T47D (cell line): ENCODE data around the gene PEX10.

Experiments
- DNase-seq, 2 experiments: peaks; one replicate each; pipeline versions ENCODE4 v3.0.0 to v3.0.0-alpha.2; 2011 to 2012; ENCODE audit warnings: low read depth in 1 of 2, low spot score in 1 of 2
- JUND ChIP-seq: IDR thresholded peaks from 2 replicates; pipeline ENCODE4 v1.6.1; 2012; ENCODE audit warnings: low read depth
- in situ Hi-C: cut with HindIII; loops from 2 replicates; pipeline ENCODE4 v1.10.0; 2016; ENCODE audit warnings: low sequenced_read_pairs, low pct_unique_long_range_greater_than_20kb

PEX10 gene

GRCh38 chr1:2439369-2439768 lies 27.0 kb upstream of the PEX10 start:
- in situ Hi-C loops: no loop called here
- TF ChIP-seq JUND: no peak
- no peak for DNase-seq

DNA sequence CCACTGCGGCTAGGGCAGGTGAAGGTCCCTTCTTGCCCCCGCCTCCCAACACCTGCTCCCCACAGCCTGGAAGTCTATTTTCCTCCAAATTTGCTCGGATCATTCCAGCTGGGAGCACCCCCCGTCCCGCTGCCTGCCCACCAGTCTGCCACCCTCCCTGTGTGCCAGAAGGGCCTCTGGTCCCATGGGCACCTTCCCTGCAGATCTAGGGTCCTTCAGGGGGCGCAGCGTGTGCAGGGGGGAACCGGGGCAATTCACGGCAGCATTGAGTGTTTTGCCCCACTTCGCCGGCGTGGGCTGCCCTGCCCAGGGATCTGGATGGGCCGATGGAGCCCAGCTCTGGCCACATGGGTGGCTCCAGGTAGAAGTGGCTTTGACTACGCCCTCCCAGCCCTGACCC lies 26.3 kb upstream of the PEX10 start:
- in situ Hi-C loops: no loop called here
- DNase-seq: no peak
- TF ChIP-seq JUND: no peak

DNA sequence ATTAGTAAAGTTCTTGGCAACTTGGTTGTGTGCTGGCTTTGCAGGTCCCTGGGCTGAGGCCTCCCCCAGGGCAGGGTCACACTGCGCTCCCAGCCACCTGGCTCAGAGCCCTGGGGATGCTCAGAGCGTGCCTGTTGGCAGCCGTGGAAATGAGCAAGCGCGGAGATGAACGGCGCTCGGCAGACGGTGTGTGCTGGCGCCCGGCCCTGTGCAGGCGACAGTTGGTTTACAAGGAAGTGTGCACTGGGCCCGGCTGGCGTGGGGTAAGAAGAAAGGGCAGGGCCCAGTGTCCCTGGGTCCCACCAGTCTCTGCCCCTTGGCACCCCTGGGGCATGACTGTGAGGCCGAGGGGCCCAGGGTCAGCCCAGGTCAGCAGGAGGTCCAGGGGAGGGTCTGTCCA lies 25.7 kb upstream of the PEX10 start:
- TF ChIP-seq JUND: no peak
- in situ Hi-C loops: no loop called here
- DNase-seq: peak in 1 of 2 experiments; percentile 19

- in situ Hi-C loops: no loop called here
Measured at GRCh38 chr1:2437617-2438016, 25.3 kb upstream of the PEX10 start.

DNA sequence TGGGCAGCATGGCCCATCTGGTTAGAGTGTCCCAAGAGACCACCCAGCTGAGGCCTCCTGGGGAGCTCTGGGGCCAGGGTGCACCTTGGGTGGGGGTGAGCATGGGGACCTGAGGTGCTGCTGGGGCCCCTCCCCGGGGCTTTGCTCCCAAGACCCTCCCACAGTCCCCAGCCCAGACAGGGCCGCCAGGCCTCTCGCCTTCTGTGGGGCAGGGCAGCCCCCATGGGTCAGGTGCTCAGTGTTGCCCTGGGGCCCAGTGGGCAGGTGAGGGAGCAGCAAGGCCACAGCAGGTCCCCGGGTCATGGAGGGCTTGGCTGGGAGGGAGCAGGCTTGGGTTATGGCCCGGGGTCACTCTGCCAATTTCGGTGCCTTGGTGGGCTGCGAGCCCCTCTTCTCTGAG lies 24.5 kb upstream of the PEX10 start:
- in situ Hi-C loops: no loop called here
- no peak for DNase-seq
- no peak for TF ChIP-seq JUND

More at GRCh38 chr1:2437617-2438016, 25.3 kb upstream of the PEX10 start:
- TF ChIP-seq JUND: no peak
- DNase-seq: no peak

DNA sequence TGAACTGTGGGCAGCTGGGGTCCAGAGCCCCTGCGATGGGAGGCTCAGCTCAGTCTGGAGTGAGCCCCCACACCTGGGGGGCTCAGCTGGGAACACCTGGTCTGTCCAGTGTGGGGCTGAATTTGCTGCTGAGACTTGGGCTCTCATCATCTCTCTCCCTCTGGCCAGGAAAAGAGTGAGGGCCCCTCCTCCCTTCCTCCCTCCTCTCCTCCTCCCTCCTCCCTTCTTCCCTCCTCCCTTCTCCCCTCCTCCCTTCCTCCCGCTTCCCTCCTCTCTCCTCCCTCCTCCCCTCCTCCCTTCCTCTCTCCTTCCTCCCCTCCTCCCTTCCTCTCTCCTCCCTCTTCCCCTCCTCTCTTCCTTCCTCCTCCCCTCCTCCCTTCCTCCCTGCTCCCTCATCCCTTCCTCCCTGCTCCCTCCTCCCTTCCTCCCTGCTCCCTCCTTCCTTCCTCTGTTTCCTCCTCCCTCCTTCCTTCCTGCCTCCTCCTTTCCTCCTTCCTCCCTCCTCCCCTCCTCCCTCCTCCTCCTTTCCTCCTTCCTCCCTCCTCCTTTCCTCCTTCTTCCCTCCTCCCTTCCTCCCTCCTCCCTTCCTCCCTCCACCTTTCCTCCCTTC lies 23.5 kb upstream of the PEX10 start:
- TF ChIP-seq JUND: no peak
- no peak for DNase-seq
- in situ Hi-C loops: no loop called here

DNA sequence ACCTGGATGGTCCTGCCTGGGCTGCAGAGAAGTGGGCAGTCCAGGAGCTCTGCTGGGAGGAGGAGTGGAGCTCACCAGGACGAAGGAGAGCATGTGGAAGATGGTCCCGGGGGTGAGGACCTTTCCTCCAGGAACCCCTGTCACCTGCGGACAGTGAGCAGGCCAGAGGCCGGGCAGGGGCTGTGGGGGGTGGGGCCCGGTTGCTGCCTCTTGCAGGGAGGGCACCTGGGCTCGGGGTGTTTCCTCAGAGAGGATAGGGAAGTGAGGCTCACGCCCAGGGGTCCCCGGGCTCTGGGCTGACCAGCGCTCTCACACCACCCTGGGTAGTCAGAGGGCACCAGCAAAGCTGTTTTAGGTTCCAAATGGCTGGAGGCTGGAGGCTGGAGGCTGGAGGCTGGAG lies 22.7 kb upstream of the PEX10 start:
- DNase-seq: no peak
- no peak for TF ChIP-seq JUND
- in situ Hi-C loops: no loop called here

DNA sequence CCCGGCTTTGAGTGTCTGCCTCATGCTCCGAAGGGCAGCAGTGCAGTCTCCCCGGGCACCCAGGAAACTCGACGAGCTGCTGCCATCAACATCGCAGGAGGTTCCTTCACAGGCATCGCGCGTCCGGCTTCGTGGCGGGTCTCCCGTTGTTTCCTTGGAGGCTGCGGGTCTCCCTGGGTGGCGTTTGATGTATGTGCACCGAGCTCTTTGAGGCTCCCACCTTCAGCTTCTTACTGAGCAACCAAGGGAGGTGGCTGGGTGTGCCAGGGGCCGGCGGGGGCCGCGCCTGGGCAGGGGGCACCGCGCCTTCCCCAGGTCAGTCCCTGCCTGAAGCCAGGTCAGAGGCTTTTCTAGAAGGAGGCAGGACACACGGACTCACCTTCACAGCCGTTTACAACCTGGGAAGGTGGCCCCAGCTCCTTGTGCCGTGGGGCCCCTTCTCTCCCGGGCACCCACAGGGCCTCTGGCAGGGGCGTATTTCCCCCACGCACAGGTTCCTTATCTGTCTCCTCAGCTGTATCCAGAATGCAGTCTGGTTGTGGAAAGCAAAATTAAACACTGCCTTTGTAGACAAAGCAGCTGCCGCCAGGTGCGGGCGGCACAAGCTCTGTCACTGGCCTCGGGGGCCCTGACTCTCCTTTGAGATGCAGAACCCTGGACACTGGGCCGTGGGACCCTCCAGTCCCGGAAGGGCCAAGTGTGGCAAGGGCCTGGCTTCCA lies 21.7 kb upstream of the PEX10 start:
- TF ChIP-seq JUND: no peak

GRCh38 chr1:2433196-2433595 lies 20.8 kb upstream of the PEX10 start:
- in situ Hi-C loops: no loop called here

More for the DNA sequence above, 21.7 kb upstream of the PEX10 start:
- no peak for DNase-seq
- in situ Hi-C loops: no loop called here

GRCh38 chr1:2432441-2432844 lies 20.1 kb upstream of the PEX10 start:
- no peak for TF ChIP-seq JUND
- in situ Hi-C loops: no loop called here
- DNase-seq: no peak

More at GRCh38 chr1:2433196-2433595, 20.8 kb upstream of the PEX10 start:
- DNase-seq: no peak
- no peak for TF ChIP-seq JUND

- in situ Hi-C loops: no loop called here
- DNase-seq: no peak
Measured at GRCh38 chr1:2431518-2431917, 19.2 kb upstream of the PEX10 start.

GRCh38 chr1:2431103-2431502 lies 18.7 kb upstream of the PEX10 start:
- TF ChIP-seq JUND: no peak
- in situ Hi-C loops: no loop called here
- no peak for DNase-seq

More at GRCh38 chr1:2431518-2431917, 19.2 kb upstream of the PEX10 start:
- no peak for TF ChIP-seq JUND

DNA sequence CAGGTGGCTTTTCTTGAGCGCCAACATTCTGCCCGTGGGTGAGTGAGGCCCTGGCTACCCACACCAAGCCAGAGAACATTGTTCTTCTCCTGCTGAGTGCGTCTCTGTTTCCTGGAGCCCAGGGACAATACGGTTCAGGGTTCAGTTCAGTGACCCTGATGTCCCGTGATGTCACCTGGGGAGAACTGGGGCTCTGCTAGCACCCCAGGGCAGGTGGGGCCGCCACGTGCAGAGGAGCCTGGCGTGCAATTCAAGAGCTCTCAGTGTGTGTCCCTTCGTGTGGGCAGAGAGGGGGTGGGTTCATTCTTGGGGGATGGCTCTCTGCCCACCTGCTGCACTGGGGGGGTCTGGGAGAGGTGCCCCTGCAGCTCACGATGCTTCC lies 18.2 kb upstream of the PEX10 start:
- no peak for DNase-seq
- in situ Hi-C loops: no loop called here
- no peak for TF ChIP-seq JUND
